ENCODE results near the gene LRFN2. TPM values are rescaled to one million over a fixed set of nuclear protein-coding genes. Genes with fewer than 3 reads are reported as not detected.

LRFN2 gene
- total and polyA plus RNA-seq, 4 donors, result 0.01 to 0.06 TPM; not detected in 2

- no peaks in the 10 kb centered on the region for H3K4me1 ChIP-seq (ENCODE audit: control insufficient read depth in 5 of 5, insufficient read depth in 5 of 5, low read length in 5 of 5)
- H3K36me3 ChIP-seq (ENCODE audit: control insufficient read depth in 4 of 4, insufficient read depth in 4 of 4, low read length in 4 of 4), result no peaks in the 10 kb centered on the region
- H3K4me3 ChIP-seq, result no peak overlapping the region
- ATAC-seq (ENCODE audit: insufficient read depth, low FRiP score) (no peak), DNase-seq (no peak)
- TF ChIP-seq CTCF (IDR thresholded peaks at IDR 0.05; ENCODE audit: control extremely low read depth, extremely low read depth), result no peak
- no peak overlapping the region for H3K27ac ChIP-seq (ENCODE audit: low read depth in 1 of 2, low read length in 1 of 2)
- H3K9me3 ChIP-seq (ENCODE audit: control insufficient read depth in 4 of 4, insufficient read depth in 3 of 4, low read length in 3 of 4), result no peaks in the 10 kb centered on the region
- WGBS, 2 donors, result 72 to 86% methylated on average over 4 of the region's 4 CpGs
- no peak overlapping the region for H3K9ac ChIP-seq (ENCODE audit: insufficient read depth in 1 of 2, low read length in 2 of 2)
- H3K27me3 ChIP-seq (ENCODE audit: control insufficient read depth in 3 of 3, insufficient read depth in 3 of 3, low read length in 2 of 3), result peaks cover 0 to 4% (median 0%) of the 10 kb centered on the region in 3 donors
These were observed 196.9 kb downstream of the LRFN2 start for GRCh38 chr6:40390144-40390800.

DNA sequence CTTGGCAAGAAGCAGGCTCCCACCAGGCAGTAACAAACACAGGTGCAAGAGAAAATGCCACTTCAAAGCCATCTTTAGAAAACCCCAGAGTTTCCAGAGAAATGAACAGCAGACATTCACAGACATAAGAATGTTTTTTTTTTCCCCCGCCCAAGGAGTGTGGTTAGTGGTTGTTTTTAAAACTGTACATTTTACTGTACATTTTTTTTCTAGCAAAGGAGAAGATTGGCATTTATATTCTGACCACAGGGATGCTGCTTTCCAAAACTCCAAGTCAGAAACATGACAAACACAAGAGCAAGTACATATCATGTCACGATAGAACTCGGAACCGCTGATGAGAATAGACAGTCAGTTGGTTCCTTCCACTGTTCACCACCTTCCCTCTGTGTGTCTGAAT lies 197.9 kb downstream of the LRFN2 start:
- no peaks in the 10 kb centered on the region for H3K4me1 ChIP-seq (ENCODE audit: control insufficient read depth in 5 of 5, insufficient read depth in 5 of 5, low read length in 5 of 5)
- no peak overlapping the region for H3K27ac ChIP-seq (ENCODE audit: low read depth in 1 of 2, low read length in 1 of 2)
- DNase-seq (no peak), ATAC-seq (ENCODE audit: insufficient read depth, low FRiP score) (no peak)
- no peaks in the 10 kb centered on the region for H3K9me3 ChIP-seq (ENCODE audit: control insufficient read depth in 4 of 4, insufficient read depth in 3 of 4, low read length in 3 of 4)
- no peak overlapping the region for H3K9ac ChIP-seq (ENCODE audit: insufficient read depth in 1 of 2, low read length in 2 of 2)
- H3K36me3 ChIP-seq (ENCODE audit: control insufficient read depth in 4 of 4, insufficient read depth in 4 of 4, low read length in 4 of 4), result no peaks in the 10 kb centered on the region
- peaks cover 0 to 4% (median 0%) of the 10 kb centered on the region in 3 donors for H3K27me3 ChIP-seq (ENCODE audit: control insufficient read depth in 3 of 3, insufficient read depth in 3 of 3, low read length in 2 of 3)
- 87 to 92% methylated on average over 4 of the region's 4 CpGs for WGBS, 2 donors
- H3K4me3 ChIP-seq, result no peak overlapping the region
- TF ChIP-seq CTCF (IDR thresholded peaks at IDR 0.05; ENCODE audit: control extremely low read depth, extremely low read depth), result no peak

GRCh38 chr6:40387871-40388264 lies 199.3 kb downstream of the LRFN2 start:
- DNase-seq (no peak), ATAC-seq (ENCODE audit: insufficient read depth, low FRiP score) (no peak)
- H3K9me3 ChIP-seq (ENCODE audit: control insufficient read depth in 4 of 4, insufficient read depth in 3 of 4, low read length in 3 of 4), result no peaks in the 10 kb centered on the region
- 77 to 88% methylated on average over 5 of the region's 5 CpGs for WGBS, 2 donors
- H3K36me3 ChIP-seq (ENCODE audit: control insufficient read depth in 4 of 4, insufficient read depth in 4 of 4, low read length in 4 of 4), result no peaks in the 10 kb centered on the region
- H3K9ac ChIP-seq (ENCODE audit: insufficient read depth in 1 of 2, low read length in 2 of 2), result no peak overlapping the region
- no peak overlapping the region for H3K4me3 ChIP-seq
- H3K27me3 ChIP-seq (ENCODE audit: control insufficient read depth in 3 of 3, insufficient read depth in 3 of 3, low read length in 2 of 3), result peaks cover 0 to 4% (median 0%) of the 10 kb centered on the region in 3 donors
- no peaks in the 10 kb centered on the region for H3K4me1 ChIP-seq (ENCODE audit: control insufficient read depth in 5 of 5, insufficient read depth in 5 of 5, low read length in 5 of 5)
- no peak for TF ChIP-seq CTCF (IDR thresholded peaks at IDR 0.05; ENCODE audit: control extremely low read depth, extremely low read depth)
- no peak overlapping the region for H3K27ac ChIP-seq (ENCODE audit: low read depth in 1 of 2, low read length in 1 of 2)

Data from lung (tissue), 12 donors.